NCI-H128 (cell line): ENCODE measurements around the gene LCE1E.

Experiments used
- DNase-seq: peaks from one replicate; lab custom pipeline; 2025; ENCODE audit not compliant: unreplicated experiment; lab: John Stamatoyannopoulos, UW

Gene LCE1E

GRCh38 chr1:152777510-152778137 is 8.4 kb upstream of the LCE1E start:
- no peak for DNase-seq

GRCh38 chr1:152783095-152783494 is 3.0 kb upstream of the LCE1E start:
- DNase-seq = no peak

- DNase-seq = no peak
These were observed 9.6 kb downstream of the LCE1E start for GRCh38 chr1:152795686-152796085.

- no peak for DNase-seq
These were observed 10.4 kb downstream of the LCE1E start, which contains the start of gene LCE1D for GRCh38 chr1:152796421-152796820. Gene LCE1D (plus strand): TSS chr1:152796721. CDS start chr1:152797795, 1,074 bp downstream.

GRCh38 chr1:152801333-152801732 is 15.3 kb downstream of the LCE1E start:
- DNase-seq = no peak

GRCh38 chr1:152806576-152806975 is 20.5 kb downstream of the LCE1E start, which contains the start of gene LCE1C:
Gene LCE1C (minus strand): TSS chr1:152806651. CDS start chr1:152805478, 1,173 bp downstream.
- no peak for DNase-seq

GRCh38 chr1:152811050-152811449 is 25.0 kb downstream of the LCE1E start:
- DNase-seq = no peak

- DNase-seq = no peak
These were observed 25.6 kb downstream of the LCE1E start, which contains the start of gene LCE1B for GRCh38 chr1:152811671-152812070. Gene LCE1B (plus strand): TSS chr1:152811971. CDS start chr1:152812447, 476 bp downstream.

GRCh38 chr1:152817309-152817708 is 31.3 kb downstream of the LCE1E start:
- DNase-seq = no peak

GRCh38 chr1:152823294-152823693 is 37.2 kb downstream of the LCE1E start:
- no peak for DNase-seq

GRCh38 chr1:152824964-152825363 is 38.9 kb downstream of the LCE1E start:
- no peak for DNase-seq

- no peak for DNase-seq
These were observed 41.1 kb downstream of the LCE1E start, which contains the start of gene LCE1A for GRCh38 chr1:152827173-152827572. Gene LCE1A (plus strand): TSS chr1:152827473. CDS start chr1:152827473, 0 bp downstream.

GRCh38 chr1:152836870-152837269 is 50.8 kb downstream of the LCE1E start:
- DNase-seq = no peak
